ENCODE data around the gene XRRA1.
A peak's percentile ranks its signal among the peaks of the same experiment; 100 is the strongest.
"Not testable (repeated sequence)": the region's sequence is repeated elsewhere in the genome, so short reads cannot be mapped to it uniquely, and the experiment has no call there.

Gene XRRA1, protein sequence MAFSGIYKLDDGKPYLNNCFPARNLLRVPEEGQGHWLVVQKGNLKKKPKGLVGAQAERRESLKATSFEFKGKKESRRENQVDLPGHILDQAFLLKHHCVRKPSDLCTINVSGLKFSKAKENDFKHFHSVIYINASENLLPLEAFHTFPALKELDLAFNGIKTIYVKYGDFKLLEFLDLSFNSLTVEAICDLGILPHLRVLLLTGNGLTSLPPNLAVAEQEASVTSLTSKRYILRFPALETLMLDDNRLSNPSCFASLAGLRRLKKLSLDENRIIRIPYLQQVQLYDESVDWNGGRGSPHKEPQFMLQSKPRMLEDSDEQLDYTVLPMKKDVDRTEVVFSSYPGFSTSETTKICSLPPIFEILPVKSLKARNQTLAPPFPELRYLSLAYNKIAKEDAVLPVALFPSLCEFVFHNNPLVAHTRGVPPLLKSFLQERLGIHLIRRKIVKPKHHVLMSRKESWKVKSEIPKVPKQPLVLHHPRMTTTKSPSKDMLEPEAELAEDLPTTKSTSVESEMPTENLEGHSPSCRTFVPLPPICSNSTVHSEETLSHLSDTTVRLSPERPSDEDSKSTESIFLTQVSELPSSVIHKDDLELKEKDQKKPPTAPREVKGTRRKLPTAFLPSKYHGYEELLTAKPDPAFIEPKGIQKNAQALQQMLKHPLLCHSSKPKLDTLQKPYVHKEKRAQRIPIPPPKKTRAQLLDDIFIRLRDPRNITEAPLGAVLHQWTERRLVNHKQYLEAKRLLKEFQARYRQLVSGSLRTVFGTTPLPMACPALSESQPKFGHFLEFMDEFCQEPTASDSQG

DNA sequence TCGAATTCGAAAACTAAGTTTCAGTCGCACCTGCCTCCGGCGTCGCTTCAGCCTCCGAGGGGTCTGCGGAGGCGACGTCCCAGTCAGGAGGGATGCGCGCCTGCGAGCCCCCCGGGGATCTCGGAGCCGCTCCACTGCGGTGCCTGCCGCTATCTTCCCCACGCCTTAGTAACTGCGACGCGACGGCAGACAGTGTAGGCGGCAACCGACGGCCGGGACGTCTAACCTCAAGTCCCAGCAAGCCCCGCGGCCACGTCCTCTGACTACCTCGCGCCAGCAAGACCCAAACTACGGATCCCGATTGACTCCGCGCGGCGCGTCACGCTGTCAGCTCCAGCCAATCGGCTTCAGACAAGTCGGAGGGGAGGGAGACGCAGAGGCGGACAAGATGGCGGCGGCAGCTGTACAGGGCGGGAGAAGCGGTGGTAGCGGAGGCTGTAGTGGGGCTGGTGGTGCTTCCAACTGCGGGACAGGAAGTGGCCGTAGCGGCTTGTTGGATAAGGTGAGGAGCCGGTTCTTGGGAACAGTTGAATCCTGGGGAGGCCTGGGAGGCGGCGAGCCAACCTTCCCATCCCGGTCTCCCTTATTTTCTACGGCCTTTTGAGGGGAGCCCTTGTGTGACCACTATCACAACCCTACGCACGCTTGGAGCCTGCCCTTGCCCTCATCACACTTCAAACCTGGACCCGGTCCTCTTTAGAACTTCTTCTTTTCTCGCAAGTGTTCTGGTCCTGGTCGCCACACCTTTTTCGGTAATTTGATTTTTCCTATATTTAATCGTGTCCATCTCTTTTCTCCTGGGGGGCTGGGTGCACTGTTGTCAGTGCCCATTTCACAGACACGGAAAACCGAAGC lies at the start of gene XRRA1, which contains the start of gene SPCS2:
Gene XRRA1 (minus strand): TSS at position 194 of the 855 bp plus-strand sequence. CDS start 8,213 bp downstream, outside the sequence.
Gene SPCS2 (plus strand): TSS at position 369 of the 855 bp plus-strand sequence. CDS start 20 bp downstream, at position 389.
- H3K4me3 ChIP-seq (ENCODE audit: low read depth, low read length): peak within 1 kb of the TSS; percentile 99

DNA sequence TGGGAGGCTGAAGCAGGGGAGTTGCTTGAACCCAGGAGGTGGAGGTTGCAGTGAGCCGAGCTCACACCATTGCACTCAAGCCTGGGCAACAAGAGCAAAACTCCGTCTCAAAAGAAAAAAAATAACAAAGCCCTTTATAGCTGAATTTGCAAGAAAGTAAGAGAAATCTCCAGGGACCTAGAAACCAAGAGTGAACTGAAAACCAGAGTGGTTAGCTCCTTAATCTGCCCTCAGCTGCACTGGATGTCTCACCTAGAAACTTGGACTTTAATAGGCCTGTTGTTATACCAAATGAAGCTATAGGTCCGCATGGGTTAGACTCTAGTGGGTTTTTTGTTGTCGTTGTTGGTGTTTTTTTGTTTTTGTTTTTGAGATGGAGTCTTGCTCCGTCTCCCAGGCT lies 44.0 kb upstream of the XRRA1 start:
- no peak overlapping the region for H3K4me3 ChIP-seq (ENCODE audit: low read depth, low read length)

DNA sequence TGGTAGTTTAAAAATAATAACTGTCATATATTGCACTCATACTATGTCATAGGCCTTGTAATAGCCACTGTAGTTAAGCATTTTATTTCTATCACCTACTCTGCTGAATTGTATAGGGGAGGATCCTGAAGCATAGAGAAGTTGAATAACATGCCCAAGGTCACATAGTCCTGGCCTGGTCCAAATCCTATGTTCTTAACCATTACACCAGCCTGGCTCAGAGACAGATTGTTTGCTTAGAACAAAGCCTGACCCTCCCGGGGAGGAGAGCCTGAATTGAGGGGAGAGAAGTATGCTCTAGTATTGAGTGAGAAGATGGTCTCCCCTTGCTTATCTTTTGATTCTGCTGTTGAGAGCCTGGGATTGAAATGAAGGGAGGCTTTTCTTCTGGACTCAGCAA lies 42.0 kb upstream of the XRRA1 start:
- no peak overlapping the region for H3K4me3 ChIP-seq (ENCODE audit: low read depth, low read length)

DNA sequence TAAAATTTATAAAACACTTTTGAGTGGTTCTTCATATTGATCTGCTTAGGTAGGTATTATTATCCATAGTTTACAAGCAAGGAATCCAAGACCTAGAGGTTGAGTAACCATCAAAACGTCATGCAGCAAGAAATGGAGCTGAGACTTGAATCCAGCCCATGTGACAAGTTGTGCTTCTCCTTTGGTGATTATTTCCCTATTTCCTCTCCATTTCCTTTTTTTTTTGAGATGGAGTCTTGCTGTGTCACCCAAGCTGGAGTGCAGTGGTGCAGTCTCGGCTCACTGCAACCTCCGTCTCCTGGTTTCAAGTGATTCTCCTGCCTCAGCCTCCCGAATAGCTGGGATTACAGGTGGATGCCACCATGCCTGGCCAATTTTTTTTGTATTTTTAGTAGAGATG lies 41.3 kb upstream of the XRRA1 start:
- not testable (repeated sequence) for H3K4me3 ChIP-seq (ENCODE audit: low read depth, low read length)

DNA sequence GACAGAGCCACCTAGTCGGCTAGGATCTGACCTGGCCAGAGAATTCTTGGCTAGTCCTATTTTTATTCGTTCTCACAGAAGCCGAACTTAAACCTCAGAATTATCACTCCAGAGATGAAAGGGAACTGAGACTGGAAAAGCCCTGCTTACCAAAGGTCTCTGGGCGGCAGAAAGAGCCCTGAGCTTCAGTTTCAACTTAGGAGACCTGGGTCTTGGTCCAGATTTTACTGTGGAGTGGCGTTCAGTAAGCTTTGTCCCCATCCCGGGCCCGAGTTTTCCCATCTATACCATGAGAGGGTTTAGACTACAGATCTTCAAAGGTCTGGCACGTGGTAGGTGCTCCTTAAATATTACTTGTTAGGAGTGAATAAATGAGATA lies 40.4 kb upstream of the XRRA1 start:
- peak overlapping the region; percentile 74 for H3K4me3 ChIP-seq (ENCODE audit: low read depth, low read length)

DNA sequence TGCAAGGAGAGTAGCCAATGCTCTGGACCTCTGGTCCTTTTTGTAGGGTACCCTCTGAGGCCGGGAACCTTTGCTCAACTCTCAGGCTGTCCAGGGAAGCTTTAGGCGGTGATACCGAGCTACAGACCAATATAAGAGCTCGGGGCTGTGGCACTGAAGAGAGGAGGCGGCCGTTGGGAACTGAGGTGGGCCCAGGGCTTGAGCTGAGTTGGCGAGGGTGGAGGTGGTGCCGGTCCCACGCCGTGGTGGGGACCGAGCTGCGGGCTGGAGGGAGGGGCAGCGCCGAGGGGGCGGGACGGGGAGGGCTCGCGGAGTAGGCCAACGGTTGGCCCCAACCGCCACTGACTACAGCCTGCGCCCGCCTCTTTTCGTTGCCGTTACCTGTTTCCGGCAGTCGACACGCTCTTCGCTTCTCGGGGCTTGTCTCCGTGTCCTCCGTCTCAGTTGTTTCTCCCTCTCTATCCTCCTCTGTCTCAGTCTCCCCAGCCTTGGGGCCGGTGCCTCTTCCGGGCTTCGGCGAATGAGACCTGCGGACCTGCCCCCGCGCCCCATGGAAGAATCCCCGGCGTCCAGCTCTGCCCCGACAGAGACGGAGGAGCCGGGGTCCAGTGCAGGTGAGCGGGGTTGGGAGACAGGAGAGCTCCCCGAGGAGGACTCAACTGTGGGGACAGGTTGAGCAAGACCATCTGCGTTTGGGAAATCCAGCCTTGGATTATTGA lies 39.8 kb upstream of the XRRA1 start, which contains the start of gene NEU3:
Gene NEU3 (plus strand): TSS at position 393 of the 719 bp plus-strand sequence. CDS start 128 bp downstream, at position 521.
- peak within 1 kb of the TSS; percentile 74 for H3K4me3 ChIP-seq (ENCODE audit: low read depth, low read length)

DNA sequence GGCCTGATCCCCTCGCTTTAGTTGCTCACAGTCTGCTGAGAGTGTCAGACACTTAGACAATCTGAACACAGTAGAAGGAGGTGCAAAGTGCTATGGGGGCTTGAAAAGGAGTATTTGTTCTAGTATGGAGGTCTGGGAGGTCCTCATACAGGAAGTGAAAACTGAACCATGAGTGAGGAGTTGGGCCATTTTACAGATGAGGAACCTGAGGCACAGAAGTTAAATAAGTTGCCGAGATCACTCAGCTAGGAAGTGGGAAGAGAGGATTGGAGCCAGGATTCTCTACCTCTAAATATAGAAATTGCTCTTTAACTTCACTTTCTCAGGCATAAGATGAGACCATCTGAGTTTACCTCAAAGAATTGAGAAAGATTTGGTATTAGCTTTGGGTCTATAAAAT lies 35.8 kb upstream of the XRRA1 start:
- no peak overlapping the region for H3K4me3 ChIP-seq (ENCODE audit: low read depth, low read length)

DNA sequence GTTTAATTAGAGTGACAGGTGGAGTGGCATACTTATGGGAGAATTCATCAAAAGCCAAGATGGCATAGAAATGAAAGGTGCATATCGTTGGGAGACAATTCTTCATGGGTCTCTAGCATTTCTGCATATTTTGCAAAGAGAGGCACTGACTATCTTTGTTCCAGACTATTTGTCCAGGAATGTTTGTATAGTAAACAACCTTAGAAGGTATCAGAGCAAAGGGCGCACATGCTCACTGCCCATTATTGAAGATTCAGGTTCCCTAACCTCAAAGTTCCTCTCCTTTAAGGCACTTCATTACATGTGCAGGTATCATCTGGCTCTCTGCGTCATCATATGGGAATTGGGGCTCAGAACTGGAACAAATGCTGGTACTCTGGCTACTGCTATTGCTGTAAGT lies 35.2 kb upstream of the XRRA1 start:
- H3K4me3 ChIP-seq (ENCODE audit: low read depth, low read length): no peak overlapping the region

DNA sequence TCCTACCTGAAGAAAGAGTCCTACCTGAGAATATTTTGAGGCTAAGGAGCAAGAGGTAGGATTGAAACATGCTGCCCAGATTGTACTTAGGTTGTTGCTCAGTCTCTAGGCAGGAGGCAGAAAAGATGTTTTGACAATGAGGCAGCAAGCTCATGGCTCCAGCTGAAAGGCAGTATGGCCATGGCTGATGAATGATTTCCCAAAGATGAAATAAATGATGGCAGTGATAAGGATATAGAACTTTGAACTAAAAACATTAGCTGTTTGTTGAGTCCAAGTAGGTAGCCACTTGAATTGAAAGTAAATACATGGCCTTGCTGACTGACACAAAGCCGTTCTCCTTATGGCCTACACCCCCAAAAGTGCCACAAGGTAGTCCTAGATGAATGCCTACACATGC lies 33.0 kb upstream of the XRRA1 start:
- no peak overlapping the region for H3K4me3 ChIP-seq (ENCODE audit: low read depth, low read length)

DNA sequence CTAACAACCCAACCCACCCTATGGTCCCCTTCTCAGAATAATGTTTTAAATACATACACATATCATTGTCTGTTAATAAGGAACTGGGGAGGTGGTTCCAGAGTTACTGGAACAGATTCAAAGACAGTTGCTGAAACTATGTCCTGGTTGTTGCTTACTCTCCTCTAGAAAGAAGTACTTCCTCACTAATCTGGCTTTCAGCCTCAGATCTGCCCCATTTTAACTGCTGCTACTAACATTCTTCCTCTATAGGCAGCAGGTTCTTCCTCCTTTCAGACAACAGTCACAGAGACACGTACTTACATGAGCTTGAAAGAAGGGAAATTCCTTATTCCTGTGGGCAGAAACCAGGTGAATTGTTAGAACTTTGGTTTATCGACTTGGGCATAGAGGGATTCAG lies 31.7 kb upstream of the XRRA1 start:
- no peak overlapping the region for H3K4me3 ChIP-seq (ENCODE audit: low read depth, low read length)

DNA sequence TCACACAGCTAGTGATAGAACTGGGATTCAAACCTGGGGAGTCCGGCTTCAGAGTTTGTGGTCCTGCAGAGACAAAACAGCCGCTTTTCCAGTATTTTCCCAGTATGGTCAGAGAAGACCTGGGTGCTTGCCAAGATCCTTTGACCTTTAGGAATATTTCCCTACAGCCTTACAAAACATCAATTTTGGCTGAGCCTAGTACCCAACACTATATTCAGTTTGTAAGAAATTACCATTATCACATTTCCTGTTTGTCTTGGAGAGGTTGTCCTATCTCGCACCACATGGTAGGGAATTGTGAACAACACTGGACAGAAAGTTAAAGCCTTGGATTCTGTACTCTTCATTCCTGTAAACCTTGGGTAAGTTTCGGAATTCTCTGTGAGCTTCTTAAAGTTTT lies 29.1 kb upstream of the XRRA1 start:
- H3K4me3 ChIP-seq (ENCODE audit: low read depth, low read length): no peak overlapping the region

DNA sequence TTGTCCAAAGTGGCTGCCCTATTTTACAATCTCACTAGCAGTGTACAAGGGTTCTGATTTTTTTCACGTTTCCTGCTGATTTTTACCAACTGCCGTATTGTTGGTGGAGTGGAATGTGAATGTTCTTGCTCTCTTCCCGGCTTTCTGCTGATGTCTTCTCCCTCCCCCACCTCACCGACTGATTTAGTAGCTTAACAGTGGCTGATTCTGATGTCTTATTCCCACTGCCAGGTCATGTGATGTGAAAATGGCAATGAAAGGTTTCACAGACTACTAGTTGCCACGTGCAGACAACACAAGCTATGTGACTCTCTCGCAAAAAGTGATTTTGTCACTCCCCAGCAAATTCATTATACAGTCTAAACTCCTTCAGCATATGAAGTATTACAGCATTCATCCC lies 22.5 kb upstream of the XRRA1 start:
- no peak overlapping the region for H3K4me3 ChIP-seq (ENCODE audit: low read depth, low read length)

DNA sequence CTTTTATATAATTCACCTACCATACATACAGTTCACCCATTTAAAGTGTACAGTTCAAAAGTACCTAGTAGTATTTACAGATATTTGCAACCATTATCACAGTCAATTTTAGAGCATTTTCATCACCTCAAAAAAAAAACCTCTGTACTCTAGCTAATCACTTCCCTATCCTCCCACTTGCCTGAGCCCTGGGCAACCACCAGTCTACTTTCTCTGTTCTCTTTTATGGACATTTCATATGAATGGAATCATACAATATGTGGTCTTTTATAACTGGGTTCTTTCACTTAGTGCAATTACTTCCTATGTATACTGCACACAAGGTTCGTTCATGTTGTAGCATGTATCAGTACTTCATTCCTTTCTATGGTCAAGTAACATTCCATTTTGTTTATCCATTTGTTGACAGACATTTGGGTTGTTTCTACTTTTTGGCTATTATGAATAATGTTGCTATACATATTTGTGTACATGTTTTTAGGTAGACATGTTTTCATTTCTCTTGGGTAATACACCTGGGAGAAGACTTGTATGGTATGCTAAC lies 22.0 kb upstream of the XRRA1 start:
- no peak overlapping the region for H3K4me3 ChIP-seq (ENCODE audit: low read depth, low read length)

DNA sequence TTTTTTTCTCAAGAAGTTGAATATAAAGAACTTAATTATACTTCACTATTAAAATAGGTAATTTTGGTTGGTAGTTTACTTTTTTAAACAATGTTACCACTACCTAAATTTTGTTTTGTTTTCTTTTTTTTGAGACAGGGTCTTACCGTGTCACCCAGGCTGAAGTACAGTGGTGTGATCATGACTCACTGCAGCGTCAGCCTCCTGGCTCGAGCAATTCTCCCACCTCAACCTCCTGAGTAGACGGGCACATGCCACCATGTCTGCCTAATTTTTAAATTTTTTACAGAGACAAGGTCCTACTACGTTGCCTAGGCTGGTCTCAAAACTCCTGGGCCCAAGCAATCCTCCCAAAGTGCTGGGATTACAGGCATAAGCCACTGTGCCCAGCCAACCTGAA lies 17.8 kb upstream of the XRRA1 start:
- H3K4me3 ChIP-seq (ENCODE audit: low read depth, low read length): no peak overlapping the region

DNA sequence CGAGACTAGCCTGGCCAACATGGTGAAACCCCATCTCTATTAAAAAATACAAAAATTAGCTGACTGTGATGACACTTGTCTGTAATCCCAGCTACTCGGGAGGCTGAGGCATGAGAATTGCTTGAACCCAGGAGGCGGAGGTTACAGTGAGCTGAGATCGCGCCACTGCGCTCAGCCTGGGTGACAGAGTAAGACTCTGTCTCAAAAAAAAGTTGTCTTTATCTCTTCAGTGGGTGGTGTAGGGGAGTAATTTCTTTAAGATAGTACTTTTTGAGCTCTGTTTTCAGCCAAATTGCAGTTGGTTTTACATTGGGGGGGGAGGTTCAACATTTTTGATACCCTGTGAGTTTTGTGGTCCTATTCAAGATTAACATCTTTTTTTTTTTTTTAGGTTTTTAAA lies 11.2 kb upstream of the XRRA1 start:
- not testable (repeated sequence) for H3K4me3 ChIP-seq (ENCODE audit: low read depth, low read length)

DNA sequence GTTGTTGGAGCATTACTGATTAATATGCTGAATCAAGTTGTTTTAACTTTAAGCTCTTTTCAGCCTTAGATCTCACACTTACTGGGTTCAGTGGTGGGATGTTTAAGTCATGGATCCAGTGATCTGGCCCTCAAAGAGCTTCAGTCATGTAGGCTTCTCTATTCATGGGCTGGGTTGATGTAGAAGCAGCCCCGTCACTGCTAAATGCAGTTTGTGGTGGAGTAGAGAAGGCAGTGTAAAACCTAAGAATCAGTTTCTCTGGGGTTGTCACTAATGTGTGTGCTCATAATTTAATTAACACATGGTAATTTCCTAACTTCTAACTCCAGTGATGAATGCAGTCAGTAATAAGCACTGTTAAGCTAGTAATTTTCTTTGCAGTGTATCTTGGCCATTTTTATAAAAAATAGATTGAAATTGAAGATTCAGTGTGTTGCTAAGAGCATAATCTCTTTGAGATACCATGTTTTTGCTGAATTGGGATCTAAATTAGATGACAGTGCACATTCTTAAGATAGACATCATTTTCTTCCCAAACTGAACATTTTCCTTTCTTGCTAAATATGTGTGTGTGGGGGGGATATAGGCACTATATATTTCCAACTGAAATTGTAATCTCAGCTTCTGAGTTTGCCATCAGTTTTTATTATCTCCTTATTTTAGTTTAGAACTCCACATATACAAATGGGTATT lies 9.2 kb upstream of the XRRA1 start:
- H3K4me3 ChIP-seq (ENCODE audit: low read depth, low read length): no peak overlapping the region

DNA sequence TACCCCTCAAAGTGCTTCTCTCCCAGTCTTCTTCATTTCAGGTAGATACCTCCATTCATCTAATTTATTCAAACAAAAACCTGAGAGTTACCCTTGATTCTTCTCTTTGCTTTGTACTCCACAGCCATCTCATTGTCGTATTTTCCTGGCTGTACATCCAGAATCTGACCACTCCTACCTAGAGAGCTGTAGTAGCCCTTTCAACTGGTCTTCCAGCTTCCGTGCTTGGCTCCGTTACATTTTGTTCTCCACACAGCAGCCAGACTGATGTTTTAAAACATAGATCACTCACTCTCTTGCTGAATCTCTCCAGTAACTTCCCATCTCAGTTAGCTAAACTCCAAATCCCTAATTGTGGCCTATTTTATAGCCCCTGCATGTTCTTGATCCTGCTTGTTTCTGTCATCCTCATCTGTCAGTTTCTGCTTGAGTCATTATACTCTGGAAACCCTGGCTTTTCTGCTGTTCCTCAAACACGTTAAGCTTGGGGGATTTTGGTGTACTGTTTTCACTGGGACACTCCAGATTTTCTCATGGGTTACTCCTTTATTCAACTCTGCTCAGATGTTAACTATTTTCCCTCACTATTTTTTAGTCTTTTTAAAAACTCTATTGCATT lies 7.6 kb upstream of the XRRA1 start:
- H3K4me3 ChIP-seq (ENCODE audit: low read depth, low read length): no peak overlapping the region

DNA sequence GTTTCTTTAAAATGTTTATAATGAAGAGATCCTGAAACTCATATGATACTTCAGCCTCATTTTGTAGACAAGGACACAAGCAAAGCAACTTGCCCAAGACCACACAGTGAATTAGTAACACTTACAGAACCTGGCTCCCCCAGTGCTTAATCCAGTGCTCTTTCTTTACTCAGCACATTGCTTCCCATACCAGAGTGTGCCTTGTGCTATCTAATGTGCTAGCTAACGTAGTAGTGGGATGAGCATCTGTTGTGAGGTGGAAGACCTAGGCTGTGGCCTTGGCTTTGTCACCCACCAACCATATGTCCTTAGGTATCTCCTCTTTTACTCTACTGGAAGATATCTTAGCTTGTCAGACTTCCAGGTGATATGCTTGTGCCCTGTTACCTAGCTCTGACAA lies 5.3 kb upstream of the XRRA1 start:
- no peak overlapping the region for H3K4me3 ChIP-seq (ENCODE audit: low read depth, low read length)

DNA sequence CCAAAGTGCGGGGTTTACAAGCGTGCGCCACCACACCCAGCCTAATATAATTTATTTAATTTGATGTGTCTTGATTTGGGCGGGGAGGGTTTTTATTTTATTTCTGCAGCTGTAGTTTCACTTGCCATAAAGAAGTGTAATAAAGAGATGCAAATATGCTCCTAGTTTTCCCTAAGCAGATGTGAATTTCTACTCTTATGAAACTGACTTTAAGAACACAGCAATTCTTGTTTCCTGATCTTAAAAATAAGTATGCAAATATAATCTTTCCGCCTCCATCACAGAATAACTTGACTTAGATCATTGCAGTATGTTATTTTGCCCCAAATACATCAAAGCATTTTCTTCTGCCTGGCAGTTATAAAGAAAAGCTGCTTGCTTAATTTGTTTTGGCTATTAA lies 4.6 kb upstream of the XRRA1 start:
- H3K4me3 ChIP-seq (ENCODE audit: low read depth, low read length): no peak overlapping the region
